Measurements from ENCODE around the gene INO80E.

DNA sequence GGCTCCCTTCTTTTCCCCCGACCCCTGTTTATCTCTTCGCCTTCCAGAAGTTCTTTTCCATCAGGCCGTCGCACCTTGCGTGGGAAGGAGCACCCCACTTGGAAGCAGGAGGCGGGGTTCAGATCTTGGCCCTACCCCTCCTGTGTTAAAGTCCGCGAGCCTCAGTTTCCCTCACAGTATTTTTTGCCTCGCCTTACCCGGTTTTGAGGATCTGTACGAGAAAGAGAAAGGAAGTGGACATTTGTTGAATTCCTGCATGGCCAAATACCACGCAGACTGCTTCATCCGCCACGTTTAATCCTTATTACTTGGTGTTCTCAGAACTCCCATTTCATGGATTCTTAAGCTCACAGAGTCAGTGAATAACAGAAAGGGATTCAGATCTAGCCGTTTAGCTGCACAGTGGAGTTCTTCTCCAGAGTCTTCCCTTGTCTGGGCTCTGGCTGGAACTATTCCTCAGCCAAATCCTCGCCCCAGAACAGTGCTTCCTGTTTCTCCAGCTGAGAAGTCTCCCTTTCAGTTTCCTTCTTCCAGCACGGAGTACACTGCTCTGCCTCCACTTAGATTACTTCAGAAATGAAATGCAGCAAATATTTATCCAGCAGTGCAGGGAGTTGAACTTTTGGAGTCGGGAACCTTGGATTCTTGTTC lies 33.6 kb upstream of the INO80E start:
- TF ChIP-seq, protein P1, sequence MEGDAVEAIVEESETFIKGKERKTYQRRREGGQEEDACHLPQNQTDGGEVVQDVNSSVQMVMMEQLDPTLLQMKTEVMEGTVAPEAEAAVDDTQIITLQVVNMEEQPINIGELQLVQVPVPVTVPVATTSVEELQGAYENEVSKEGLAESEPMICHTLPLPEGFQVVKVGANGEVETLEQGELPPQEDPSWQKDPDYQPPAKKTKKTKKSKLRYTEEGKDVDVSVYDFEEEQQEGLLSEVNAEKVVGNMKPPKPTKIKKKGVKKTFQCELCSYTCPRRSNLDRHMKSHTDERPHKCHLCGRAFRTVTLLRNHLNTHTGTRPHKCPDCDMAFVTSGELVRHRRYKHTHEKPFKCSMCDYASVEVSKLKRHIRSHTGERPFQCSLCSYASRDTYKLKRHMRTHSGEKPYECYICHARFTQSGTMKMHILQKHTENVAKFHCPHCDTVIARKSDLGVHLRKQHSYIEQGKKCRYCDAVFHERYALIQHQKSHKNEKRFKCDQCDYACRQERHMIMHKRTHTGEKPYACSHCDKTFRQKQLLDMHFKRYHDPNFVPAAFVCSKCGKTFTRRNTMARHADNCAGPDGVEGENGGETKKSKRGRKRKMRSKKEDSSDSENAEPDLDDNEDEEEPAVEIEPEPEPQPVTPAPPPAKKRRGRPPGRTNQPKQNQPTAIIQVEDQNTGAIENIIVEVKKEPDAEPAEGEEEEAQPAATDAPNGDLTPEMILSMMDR (IDR thresholded peaks at IDR 0.05; ENCODE audit: low read depth, low read length) = no peak
- no peak for TF ChIP-seq EZH2phosphoT487 (IDR thresholded peaks at IDR 0.05; ENCODE audit: low read depth)

Data from OCI-LY3 (cell line).